WTC11 (cell line): ENCODE results near the gene ADAM11. TPM values are rescaled to one million over a fixed set of nuclear protein-coding genes. Genes with fewer than 3 reads are reported as not detected.

Experiments used
- GRHL2 ChIP-seq: fragments of 250-450 bp; sonication (Bioruptor Pico); IDR thresholded peaks from 2 replicates; pipeline ENCODE4 v1.8.0; 2022; ENCODE audit warnings: mild to moderate bottlenecking, moderate library complexity; ENCODE audit not compliant: insufficient replicate concordance, severe bottlenecking
- NFYB ChIP-seq: sonication (generic); formaldehyde crosslinking; conservative IDR thresholded peaks from 2 replicates; pipeline ENCODE4 v1.8.0; 2022; ENCODE audit warnings: low read depth, missing genetic modification reagents
- OVOL2 ChIP-seq: fragments of 250-450 bp; sonication (Bioruptor Pico); IDR thresholded peaks from 2 replicates; pipeline ENCODE4 v1.9.0; 2021; ENCODE audit warnings: mild to moderate bottlenecking, borderline replicate concordance
- SMAD4 ChIP-seq: sonication (generic); formaldehyde crosslinking; IDR thresholded peaks from 2 replicates; pipeline ENCODE4 v1.8.0; 2022; ENCODE audit warnings: mild to moderate bottlenecking, missing genetic modification reagents
- total RNA-seq: library from RNA; stranded (reverse); gene quantifications from 3 replicates; pipeline ENCODE4 v1.2.3, GENCODE V29; 2021

ADAM11 gene
- total RNA-seq, 1 experiment from 2014 or later = 3.0 TPM

- no peak for TF ChIP-seq NFYB (CRISPR knock-in tag)
- TF ChIP-seq OVOL2 (CRISPR knock-in tag) = no peak
- TF ChIP-seq GRHL2 = no peak
- TF ChIP-seq SMAD4 (CRISPR knock-in tag) = no peak
- TF ChIP-seq, all 79 proteins: peak for 0
Measured at GRCh38 chr17:44831371-44831770, 72.6 kb downstream of the ADAM11 start (continued).

Other genes starting within 250 kb of the ADAM11 start
- gene FZD2, start 201.5 kb upstream of the ADAM11 start, total RNA-seq = 37.6 to 42.8 TPM (median 38.5 TPM) in 3 replicates
- 4.4 to 8.3 TPM (median 5.0 TPM) in 3 replicates for gene MEIOC, start 102.5 kb upstream of the ADAM11 start, total RNA-seq
- 32.4 to 37.9 TPM (median 32.6 TPM) in 3 replicates for gene CCDC43, start 69.2 kb upstream of the ADAM11 start, total RNA-seq
- gene DBF4B, start 50.3 kb upstream of the ADAM11 start, total RNA-seq = 32.2 to 35.5 TPM (median 32.9 TPM) in 3 replicates
- 102 to 107 TPM (median 104 TPM) in 3 replicates for gene GJC1, start 71.3 kb downstream of the ADAM11 start, total RNA-seq
- not detected in 3 replicates for gene HIGD1B, start 88.9 kb downstream of the ADAM11 start, total RNA-seq
- gene EFTUD2, start 140.5 kb downstream of the ADAM11 start, total RNA-seq = 128 to 162 TPM (median 148 TPM) in 3 replicates
- gene GFAP, start 156.5 kb downstream of the ADAM11 start, total RNA-seq = 1.5 to 2.2 TPM (median 1.6 TPM) in 3 replicates
- 62.2 to 82.2 TPM (median 66.3 TPM) in 3 replicates for gene KIF18B, start 188.8 kb downstream of the ADAM11 start, total RNA-seq
- 13.4 to 16.8 TPM (median 15.6 TPM) in 3 replicates for gene C1QL1, start 209.3 kb downstream of the ADAM11 start, total RNA-seq